Measurements from ENCODE around the gene LURAP1L. TPM values are rescaled to one million over a fixed set of nuclear protein-coding genes. Genes with fewer than 3 reads are reported as not detected.

The LURAP1L gene
- polyA plus RNA-seq, 2 of the 4 experiments (the other 2 are of a cell fraction), result 24.4 to 61.4 TPM

GRCh38 chr9:12817702-12818101 lies 42.9 kb downstream of the LURAP1L start (continued):
- no peak for TF ChIP-seq REST (IDR thresholded peaks at IDR 0.05)
- no peak for TF ChIP-seq ZSCAN20 (CRISPR knock-in tag; IDR thresholded peaks at IDR 0.05)
- TF ChIP-seq KDM5A (IDR thresholded peaks at IDR 0.05), result no peak
- TF ChIP-seq HDAC2 (IDR thresholded peaks at IDR 0.05), result no peak
- TF ChIP-seq ELK1 (IDR thresholded peaks at IDR 0.05; ENCODE audit: low read depth, low read length), result no peak
- no peak for TF ChIP-seq USF2 (IDR thresholded peaks at IDR 0.05)
- TF ChIP-seq GATA3 (IDR thresholded peaks at IDR 0.05; ENCODE audit: borderline replicate concordance), result peak; percentile 62
- TF ChIP-seq BHLHE40 (IDR thresholded peaks at IDR 0.05; ENCODE audit: low read depth, low read length), result no peak
- TF ChIP-seq EHF (CRISPR knock-in tag; IDR thresholded peaks at IDR 0.05), result no peak
- TF ChIP-seq TP53 (CRISPR knock-in tag; IDR thresholded peaks at IDR 0.05), result no peak
- no peak for TF ChIP-seq PHF8 (IDR thresholded peaks at IDR 0.05; ENCODE audit: borderline replicate concordance, low read depth)
- no peak for TF ChIP-seq CBX2 (IDR thresholded peaks at IDR 0.05; ENCODE audit: borderline replicate concordance, low read depth)
- no peak for TF ChIP-seq SREBF2 (IDR thresholded peaks at IDR 0.05)
- TF ChIP-seq RAD21 (conservative IDR thresholded peaks at IDR 0.05 in 1 of 2, IDR thresholded peaks at IDR 0.05 in 1 of 2), result no peak
- no peak for TF ChIP-seq MAX (IDR thresholded peaks at IDR 0.05)
- TF ChIP-seq JUN (IDR thresholded peaks at IDR 0.05), result peak in 1 of 2 experiments; percentile 42; a peak in 2 of 5 replicates
- no peak for TF ChIP-seq TFCP2L1 (CRISPR knock-in tag; IDR thresholded peaks at IDR 0.05)
- no peak for TF ChIP-seq HOXB5 (CRISPR knock-in tag; IDR thresholded peaks at IDR 0.05)

GRCh38 chr9:12818431-12819000 lies 43.7 kb downstream of the LURAP1L start:
- Histone ChIP-seq H3K4me1 (peaks cover 57% of the 10 kb centered on the region), H3K9me3 (no peaks in the 10 kb centered on the region), H3K4me3 (peak overlapping the region; percentile 17; the same call in 2 of the 3 replicates), H3K27ac (peak overlapping the region; percentile 93 to 94), H3K4me2 (peak overlapping the region; percentile 83)
- DNase-seq (ENCODE audit: low read depth in 1 of 2, low spot score in 1 of 2) (peak; percentile 15 to 76), ATAC-seq (peak; percentile 52 to 69; a peak in 4 of 6 replicates), FAIRE-seq (peak; percentile 79)
- WGBS (ENCODE audit: missing lambda C conversion rate), result 15% methylated on average over 3 of the region's 3 CpGs
- ChIA-PET CTCF (interaction anchor here (0.6 to 7.1 kb wide), 17 partner anchors 9 to 1898 kb away, joined by 3 to 98 read pairs (median 5); partner anchors contain the start of gene LURAP1L), POLR2A (interaction anchor here (0.6 to 2.7 kb wide), 4 partner anchors 33 to 163 kb away, joined by 3 to 35 read pairs (median 5); partner anchors contain the start of gene LURAP1L)
- TF ChIP-seq ELK1 (IDR thresholded peaks at IDR 0.05; ENCODE audit: low read depth, low read length) (no peak), RAD21 (conservative IDR thresholded peaks at IDR 0.05 in 1 of 2, IDR thresholded peaks at IDR 0.05 in 1 of 2) (peak; percentile 32 to 34; a peak in 3 of 5 replicates), ATOH8 (CRISPR knock-in tag; IDR thresholded peaks at IDR 0.05; ENCODE audit: low read depth) (peak; percentile 60; the same call in 1 of the 2 replicates), ZFP36 (IDR thresholded peaks at IDR 0.05; ENCODE audit: borderline replicate concordance, partially characterized antibody) (no peak), JUN (IDR thresholded peaks at IDR 0.05) (0 out of 5 replicates have a peak, but pooled peaks of 1 of the 2 experiments have one; percentile 22), CHD2 (IDR thresholded peaks at IDR 0.05; ENCODE audit: low read length, partially characterized antibody) (no peak), CTCF (IDR thresholded peaks at IDR 0.05) (peak; percentile 18), HDAC2 (IDR thresholded peaks at IDR 0.05) (no peak), RARB (CRISPR knock-in tag; IDR thresholded peaks at IDR 0.05) (no peak), PBX3 (IDR thresholded peaks at IDR 0.05) (no peak), NPAS2 (CRISPR knock-in tag; IDR thresholded peaks at IDR 0.05; ENCODE audit: borderline replicate concordance) (no peak), GATA3 (IDR thresholded peaks at IDR 0.05; ENCODE audit: borderline replicate concordance) (no peak), FOSB (CRISPR knock-in tag; IDR thresholded peaks at IDR 0.05) (0 out of 2 replicates have a peak, but pooled peaks have one; percentile 71)
